ENCODE data around the gene CHPF2. TPM values are rescaled to one million over a fixed set of nuclear protein-coding genes. Genes with fewer than 3 reads are reported as not detected.

Gene CHPF2
- total RNA-seq, 5 donors from 2014 or later (not counting 1 experiment from before 2014, with no cell fraction given): 34.2 to 66.1 (median 64.1) TPM

GRCh38 chr7:151273651-151274390 lies 41.5 kb downstream of the CHPF2 start:
- Histone ChIP-seq H3K36me3 (ENCODE audit: control insufficient read depth in 2 of 2, extremely low read depth in 1 of 2, insufficient read depth in 1 of 2, low read length in 1 of 2) (no peaks in the 10 kb centered on the region), H3K4me1 (ENCODE audit: control insufficient read depth in 1 of 2, extremely low read depth in 1 of 2, insufficient read depth in 2 of 2, low read length in 2 of 2) (peaks cover 0 to 40% of the 10 kb centered on the region in 2 experiments), H3K27me3 (replicated peaks in 1 of 2; ENCODE audit: control insufficient read depth in 2 of 2, extremely low read depth in 1 of 2, insufficient read depth in 2 of 2, low read length in 1 of 2) (peaks cover 0 to 15% of the 10 kb centered on the region in 2 experiments), H3K27ac (ENCODE audit: low read length) (no peak overlapping the region), H3K9me3 (no peaks in the 10 kb centered on the region), H3K4me3 (ENCODE audit: control insufficient read depth in 1 of 2, extremely low read depth in 1 of 2, low read length in 1 of 2) (no peak overlapping the region)
- DNase-seq (no peak), ATAC-seq (replicated peaks in 1 of 4) (no peak)
- Mint-ChIP-seq H3K4me3 (peak overlapping the region in 1 of 3 donors; percentile 78), H3K27me3 (no peaks in the 10 kb centered on the region), H3K36me3 (no peaks in the 10 kb centered on the region), H3K27ac (no peak overlapping the region), H3K4me1 (peaks cover 37 to 45% (median 43%) of the 10 kb centered on the region in 3 donors), H3K9me3 (no peaks in the 10 kb centered on the region)
- ChIA-PET CTCF (interaction anchor here in 1 of 2 donors (0.6 kb wide), 1 partner anchor 29 kb away, joined by 6 read pairs; no protein-coding TSS in a partner anchor), POLR2A (interaction anchor here in 1 of 2 donors (0.6 kb wide), 1 partner anchor 244 kb away, joined by 4 read pairs; no protein-coding TSS in a partner anchor)
- WGBS (ENCODE audit: insufficient coverage): 86% methylated on average over 7 of the region's 9 CpGs

DNA sequence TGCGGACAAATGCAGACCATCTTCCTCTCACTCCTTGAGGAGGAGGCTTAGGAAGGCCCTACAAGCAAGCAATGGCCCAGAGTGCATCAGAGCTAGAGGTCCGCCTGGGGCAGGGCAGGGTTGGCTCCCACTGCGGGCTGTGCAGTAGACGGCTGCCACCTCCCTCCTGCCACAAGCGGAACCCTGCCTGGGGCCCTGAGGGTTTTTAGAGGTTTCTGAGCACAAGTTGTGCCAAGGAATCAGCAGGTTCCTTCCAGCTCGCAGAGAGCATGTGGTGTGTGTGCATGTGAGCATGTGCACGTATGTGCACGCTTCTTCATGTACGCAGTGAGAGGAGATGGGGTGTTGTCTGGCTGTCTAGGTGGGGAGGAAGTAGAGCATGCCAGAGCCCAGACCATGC lies 42.1 kb downstream of the CHPF2 start:
- Mint-ChIP-seq H3K9me3 (no peaks in the 10 kb centered on the region), H3K36me3 (no peaks in the 10 kb centered on the region), H3K27me3 (peaks cover 0 to 4% of the 10 kb centered on the region in 2 donors), H3K27ac (peak overlapping the region in 1 of 2 donors; percentile 54), H3K4me1 (peaks cover 37 to 45% (median 43%) of the 10 kb centered on the region in 3 donors), H3K4me3 (peak overlapping the region; percentile 4 to 78 (median 14))
- 95% methylated on average over 6 of the region's 9 CpGs for WGBS (ENCODE audit: insufficient coverage)
- DNase-seq: no peak
- peaks cover 0 to 17% of the 10 kb centered on the region in 2 experiments for H3K27me3 ChIP-seq (replicated peaks in 1 of 2; ENCODE audit: control insufficient read depth in 2 of 2, extremely low read depth in 1 of 2, insufficient read depth in 2 of 2, low read length in 1 of 2)
- POLR2A ChIA-PET: no interaction called here
- H3K9me3 ChIP-seq: no peaks in the 10 kb centered on the region
- no peaks in the 10 kb centered on the region for H3K36me3 ChIP-seq (ENCODE audit: control insufficient read depth in 2 of 2, extremely low read depth in 1 of 2, insufficient read depth in 1 of 2, low read length in 1 of 2)
- CTCF ChIA-PET: no interaction called here
- H3K4me3 ChIP-seq (ENCODE audit: control insufficient read depth in 1 of 2, extremely low read depth in 1 of 2, low read length in 1 of 2): no peak overlapping the region
- H3K27ac ChIP-seq (ENCODE audit: low read length): no peak overlapping the region
- no peak for ATAC-seq (replicated peaks in 1 of 4)
- H3K4me1 ChIP-seq (ENCODE audit: control insufficient read depth in 1 of 2, extremely low read depth in 1 of 2, insufficient read depth in 2 of 2, low read length in 2 of 2): peaks cover 0 to 40% of the 10 kb centered on the region in 2 experiments

DNA sequence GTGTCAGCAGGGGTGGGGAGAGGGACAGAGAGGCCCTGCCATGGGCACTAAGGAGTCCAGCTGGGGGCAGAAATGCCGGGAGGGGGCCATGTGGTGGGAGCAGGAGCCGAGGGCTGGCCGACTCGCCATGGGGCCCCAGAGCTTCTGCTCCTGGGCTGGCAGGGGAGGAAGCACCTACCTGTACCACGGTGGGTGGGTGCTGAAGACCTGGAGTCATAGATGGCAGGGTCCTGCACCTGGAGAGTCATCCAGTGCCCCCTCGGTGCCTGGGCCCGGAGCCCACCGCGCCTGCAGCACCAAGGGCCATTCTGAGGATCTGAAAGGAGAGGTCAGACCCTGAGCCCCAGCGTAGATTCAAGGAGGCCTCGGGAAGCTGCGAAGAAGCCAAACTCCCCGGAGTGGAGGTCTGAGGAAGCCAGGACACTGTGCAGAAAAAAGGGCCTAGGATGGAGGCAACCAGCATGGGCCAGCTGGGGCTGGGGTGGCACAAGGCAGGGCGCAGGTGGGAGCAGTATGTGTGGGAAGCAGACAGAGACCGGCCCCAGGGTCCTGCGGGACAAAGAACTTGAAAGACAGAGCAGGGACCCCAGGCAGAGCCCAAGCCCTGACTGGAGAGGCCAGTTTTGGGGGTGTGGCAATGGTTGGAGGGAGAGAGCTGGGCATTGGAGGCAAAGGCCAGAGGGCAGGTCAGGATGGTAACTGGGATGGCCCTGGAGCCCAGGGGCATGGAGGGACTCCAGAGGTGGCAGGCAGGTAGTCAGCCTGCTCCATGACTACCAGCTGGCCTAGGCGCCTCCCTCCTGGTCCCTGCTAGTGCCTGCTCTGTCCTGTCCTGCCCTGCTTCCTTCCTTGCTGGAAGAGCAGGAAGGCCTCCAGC lies 42.9 kb downstream of the CHPF2 start:
- Histone ChIP-seq H3K9me3 (no peaks in the 10 kb centered on the region), H3K27me3 (replicated peaks in 1 of 2; ENCODE audit: control insufficient read depth in 2 of 2, extremely low read depth in 1 of 2, insufficient read depth in 2 of 2, low read length in 1 of 2) (peaks cover 0 to 23% of the 10 kb centered on the region in 2 experiments), H3K36me3 (ENCODE audit: control insufficient read depth in 2 of 2, extremely low read depth in 1 of 2, insufficient read depth in 1 of 2, low read length in 1 of 2) (no peaks in the 10 kb centered on the region), H3K27ac (ENCODE audit: low read length) (no peak overlapping the region), H3K4me3 (ENCODE audit: control insufficient read depth in 1 of 2, extremely low read depth in 1 of 2, low read length in 1 of 2) (no peak overlapping the region), H3K4me1 (ENCODE audit: control insufficient read depth in 1 of 2, extremely low read depth in 1 of 2, insufficient read depth in 2 of 2, low read length in 2 of 2) (peaks cover 0 to 40% of the 10 kb centered on the region in 2 experiments)
- Mint-ChIP-seq H3K4me3 (peak overlapping the region; percentile 54 to 78 (median 59)), H3K27ac (no peak overlapping the region), H3K9me3 (no peaks in the 10 kb centered on the region), H3K27me3 (peaks cover 0 to 9% of the 10 kb centered on the region in 2 donors), H3K36me3 (no peaks in the 10 kb centered on the region), H3K4me1 (peaks cover 37 to 45% (median 43%) of the 10 kb centered on the region in 3 donors)
- CTCF ChIA-PET: no interaction called here
- ATAC-seq (replicated peaks in 1 of 4) (no peak), DNase-seq (no peak)
- WGBS (ENCODE audit: insufficient coverage): 94% methylated on average over 17 of the region's 17 CpGs
- POLR2A ChIA-PET: interaction anchor here in 1 of 2 donors (0.6 kb wide), 1 partner anchor 11 kb away, joined by 4 read pairs; no protein-coding TSS in a partner anchor

DNA sequence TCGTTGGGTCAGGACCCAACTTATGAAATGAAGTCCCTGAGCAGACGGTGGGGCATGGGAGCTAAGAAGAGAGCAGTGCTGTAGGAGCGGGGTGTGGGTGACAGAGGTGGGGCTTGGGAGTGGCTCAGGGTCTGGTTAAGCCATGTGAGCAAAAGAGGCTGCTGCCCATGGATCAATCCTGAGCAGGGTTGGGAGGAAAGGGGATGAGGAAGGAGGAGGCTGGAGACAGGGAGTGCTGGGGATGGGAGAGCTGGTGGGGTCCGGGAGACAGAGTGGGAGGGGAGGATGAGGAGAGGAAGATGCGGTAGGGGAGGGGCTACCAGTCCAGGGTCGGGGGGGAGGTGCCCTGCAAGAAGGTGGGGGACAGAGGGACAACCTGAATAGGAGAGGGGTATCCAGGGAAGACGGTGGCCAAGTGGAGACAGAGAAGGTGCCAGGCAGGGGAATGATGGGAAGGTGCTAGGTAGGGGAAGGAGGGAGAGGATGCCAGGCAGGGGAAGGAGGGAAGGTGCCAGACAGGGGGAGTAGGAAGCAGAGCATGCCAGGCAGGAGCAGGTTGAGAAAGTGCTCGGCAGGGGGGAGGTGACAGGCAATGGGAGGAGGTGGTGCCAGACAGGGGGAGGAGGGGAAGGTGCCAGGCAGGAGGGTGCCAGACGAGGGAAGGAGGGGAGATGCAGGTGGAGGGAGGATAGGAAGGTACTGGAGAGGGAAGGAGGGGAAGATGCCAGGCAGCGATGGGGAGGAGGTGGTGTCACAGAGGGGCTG lies 43.7 kb downstream of the CHPF2 start:
- Mint-ChIP-seq H3K27ac (no peak overlapping the region), H3K36me3 (no peaks in the 10 kb centered on the region)
- 44% methylated on average over 10 of the region's 10 CpGs for WGBS (ENCODE audit: insufficient coverage)

GRCh38 chr7:151276666-151277590 lies 44.6 kb downstream of the CHPF2 start:
- Mint-ChIP-seq H3K27ac (peak overlapping the region; percentile 36 to 78), H3K4me1 (peaks cover 32 to 40% (median 36%) of the 10 kb centered on the region in 3 donors), H3K36me3 (no peaks in the 10 kb centered on the region), H3K27me3 (peaks cover 5 to 24% of the 10 kb centered on the region in 2 donors), H3K9me3 (no peaks in the 10 kb centered on the region), H3K4me3 (peak overlapping the region; percentile 77 to 81 (median 78))
- ChIA-PET POLR2A (no interaction called here), CTCF (interaction anchor here (0.6 to 1.6 kb wide), 2 partner anchors 31 to 75 kb away, joined by 3 read pairs; no protein-coding TSS in a partner anchor)
- DNase-seq (peak; percentile 4 to 68 (median 46)), ATAC-seq (replicated peaks in 1 of 4) (peak; percentile 81 to 86 (median 83))
- no peaks in the 10 kb centered on the region for H3K36me3 ChIP-seq (ENCODE audit: control insufficient read depth in 2 of 2, extremely low read depth in 1 of 2, insufficient read depth in 1 of 2, low read length in 1 of 2)
- peaks cover 0 to 34% of the 10 kb centered on the region in 2 experiments for H3K27me3 ChIP-seq (replicated peaks in 1 of 2; ENCODE audit: control insufficient read depth in 2 of 2, extremely low read depth in 1 of 2, insufficient read depth in 2 of 2, low read length in 1 of 2)
- 1% methylated on average over 54 of the region's 63 CpGs for WGBS (ENCODE audit: insufficient coverage)
- peak overlapping the region; percentile 54 to 67 for H3K4me3 ChIP-seq (ENCODE audit: control insufficient read depth in 1 of 2, extremely low read depth in 1 of 2, low read length in 1 of 2)
- H3K4me1 ChIP-seq (ENCODE audit: control insufficient read depth in 1 of 2, extremely low read depth in 1 of 2, insufficient read depth in 2 of 2, low read length in 2 of 2): peaks cover 0 to 35% of the 10 kb centered on the region in 2 experiments
- H3K27ac ChIP-seq (ENCODE audit: low read length): no peak overlapping the region
- H3K9me3 ChIP-seq: no peaks in the 10 kb centered on the region

More for the DNA sequence above, 43.7 kb downstream of the CHPF2 start:
- Mint-ChIP-seq H3K4me3 (peak overlapping the region; percentile 52 to 78 (median 59)), H3K9me3 (no peaks in the 10 kb centered on the region), H3K4me1 (peaks cover 37 to 45% (median 41%) of the 10 kb centered on the region in 3 donors), H3K27me3 (peaks cover 0 to 16% of the 10 kb centered on the region in 2 donors)
- Histone ChIP-seq H3K9me3 (no peaks in the 10 kb centered on the region), H3K27ac (ENCODE audit: low read length) (no peak overlapping the region), H3K36me3 (ENCODE audit: control insufficient read depth in 2 of 2, extremely low read depth in 1 of 2, insufficient read depth in 1 of 2, low read length in 1 of 2) (no peaks in the 10 kb centered on the region), H3K27me3 (replicated peaks in 1 of 2; ENCODE audit: control insufficient read depth in 2 of 2, extremely low read depth in 1 of 2, insufficient read depth in 2 of 2, low read length in 1 of 2) (peaks cover 0 to 26% of the 10 kb centered on the region in 2 experiments), H3K4me3 (ENCODE audit: control insufficient read depth in 1 of 2, extremely low read depth in 1 of 2, low read length in 1 of 2) (peak overlapping the region in 1 of 2 donors; percentile 36), H3K4me1 (ENCODE audit: control insufficient read depth in 1 of 2, extremely low read depth in 1 of 2, insufficient read depth in 2 of 2, low read length in 2 of 2) (peaks cover 0 to 40% of the 10 kb centered on the region in 2 experiments)
- ChIA-PET POLR2A (interaction anchor here in 1 of 2 donors (0.6 kb wide), 1 partner anchor 10 kb away, joined by 4 read pairs; no protein-coding TSS in a partner anchor), CTCF (no interaction called here)
- ATAC-seq (replicated peaks in 1 of 4) (no peak), DNase-seq (peak in 5 of 35 experiments; percentile 7 to 33 (median 18))

All from T-cell (primary cell).